SK-N-SH treated with all-trans-retinoic acid at 6 μM for 48 hours (cell line): ENCODE measurements around the gene MRPL51.
"Not testable (repeated sequence)": the region's sequence is repeated elsewhere in the genome, so short reads cannot be mapped to it uniquely, and the experiment has no call there.

Source experiments
- ATAC-seq: fragments of 200-7000 bp; cut with Tn5 transposase; 3 replicates; pipeline ENCODE4 v1.9.1; 2020; ENCODE audit warnings: mild to moderate bottlenecking, moderate library complexity
- BACH2 ChIP-seq: fragments of 250-450 bp; sonication (Bioruptor Pico); IDR thresholded peaks from 2 replicates; pipeline ENCODE4 v1.9.0; 2021; ENCODE audit warnings: mild to moderate bottlenecking, borderline replicate concordance
- CSDC2 ChIP-seq: fragments of 250-450 bp; sonication (Bioruptor Pico); IDR thresholded peaks from 2 replicates; pipeline ENCODE4 v1.5.0; 2020; ENCODE audit warnings: mild to moderate bottlenecking, moderate library complexity
- ESRRG ChIP-seq: fragments of 250-450 bp; sonication (Bioruptor Pico); IDR thresholded peaks from 2 replicates; pipeline ENCODE4 v1.6.1; 2021; ENCODE audit warnings: mild to moderate bottlenecking
- GLIS3 ChIP-seq: fragments of 250-450 bp; sonication (Bioruptor Pico); IDR thresholded peaks from 2 replicates; pipeline ENCODE4 v1.5.0; 2020; ENCODE audit warnings: mild to moderate bottlenecking, moderate library complexity
- ISL1 ChIP-seq: fragments of 250-450 bp; sonication (Bioruptor Pico); IDR thresholded peaks from 2 replicates; pipeline ENCODE4 v2.1.2; 2022; ENCODE audit warnings: mild to moderate bottlenecking, moderate library complexity
- OSR1 ChIP-seq: fragments of 250-450 bp; sonication (Bioruptor Pico); IDR thresholded peaks from 2 replicates; pipeline ENCODE4 v1.8.0; 2022; ENCODE audit warnings: moderate library complexity, mild to moderate bottlenecking, inconsistent platforms
- PPARA ChIP-seq: fragments of 250-450 bp; sonication (Bioruptor Pico); IDR thresholded peaks from 2 replicates; pipeline ENCODE4 v1.5.0; 2020; ENCODE audit warnings: mild to moderate bottlenecking, borderline replicate concordance
- RARB ChIP-seq: fragments of 250-450 bp; sonication (Bioruptor Pico); IDR thresholded peaks from 2 replicates; pipeline ENCODE4 v1.8.0; 2021; ENCODE audit warnings: mild to moderate bottlenecking, moderate library complexity
- TCF4 ChIP-seq: fragments of 250-450 bp; sonication (Bioruptor Pico); IDR thresholded peaks from 2 replicates; pipeline ENCODE4 v1.8.0; 2021; ENCODE audit warnings: mild to moderate bottlenecking, moderate library complexity, borderline replicate concordance
- TOX ChIP-seq: fragments of 250-450 bp; sonication (Bioruptor Pico); IDR thresholded peaks from 2 replicates; pipeline ENCODE4 v1.8.0; 2021; ENCODE audit warnings: mild to moderate bottlenecking, moderate library complexity, borderline replicate concordance
- ZC3H10 ChIP-seq: fragments of 250-450 bp; sonication (Bioruptor Pico); IDR thresholded peaks from 2 replicates; pipeline ENCODE4 v1.5.1; 2021; ENCODE audit warnings: mild to moderate bottlenecking, moderate library complexity
- ZFP3 ChIP-seq: fragments of 250-450 bp; sonication (Bioruptor Pico); IDR thresholded peaks from 2 replicates; pipeline ENCODE4 v1.5.0; 2020; ENCODE audit warnings: mild to moderate bottlenecking, moderate library complexity
- ZFP30 ChIP-seq: fragments of 450-650 bp; formaldehyde crosslinking; IDR thresholded peaks from 2 replicates; pipeline ENCODE4 v1.5.0; 2022; ENCODE audit warnings: mild to moderate bottlenecking, moderate library complexity
- ZNF565 ChIP-seq: fragments of 450-650 bp; formaldehyde crosslinking; conservative IDR thresholded peaks from 2 replicates; pipeline ENCODE4 v1.5.0; 2020; ENCODE audit warnings: low read depth, mild to moderate bottlenecking, moderate library complexity
- ZNF70 ChIP-seq: fragments of 450-650 bp; formaldehyde crosslinking; IDR thresholded peaks from 2 replicates; pipeline ENCODE4 v1.5.0; 2020; ENCODE audit warnings: mild to moderate bottlenecking, moderate library complexity
- ZNF8 ChIP-seq: fragments of 450-650 bp; formaldehyde crosslinking; IDR thresholded peaks from 2 replicates; pipeline ENCODE4 v1.5.0; 2020; ENCODE audit warnings: mild to moderate bottlenecking, moderate library complexity
- TF ChIP-seq, protein P1 (sequence below): fragments of 250-450 bp; sonication (Bioruptor Pico); IDR thresholded peaks from 2 replicates; pipeline ENCODE4 v1.5.1; 2021; ENCODE audit warnings: mild to moderate bottlenecking, moderate library complexity
- TF ChIP-seq, protein P2 (sequence below): fragments of 250-450 bp; sonication (Bioruptor Pico); IDR thresholded peaks from 2 replicates; pipeline ENCODE4 v1.8.0; 2021; ENCODE audit warnings: low read depth, mild to moderate bottlenecking, moderate library complexity, borderline replicate concordance
- TF ChIP-seq, protein P3 (sequence below): fragments of 250-450 bp; sonication (Bioruptor Pico); IDR thresholded peaks from 2 replicates; pipeline ENCODE4 v1.5.0; 2020; ENCODE audit warnings: mild to moderate bottlenecking, moderate library complexity
- TF ChIP-seq, protein P4 (sequence below): fragments of 250-450 bp; sonication (Bioruptor Pico); IDR thresholded peaks from 2 replicates; pipeline ENCODE4 v1.5.1; 2020; ENCODE audit warnings: low read depth, mild to moderate bottlenecking, moderate library complexity
- TF ChIP-seq, protein P5 (sequence below): fragments of 250-450 bp; sonication (Bioruptor Pico); IDR thresholded peaks from 2 replicates; pipeline ENCODE4 v1.8.0; 2020; ENCODE audit warnings: mild to moderate bottlenecking, moderate library complexity, borderline replicate concordance

The MRPL51 gene

DNA sequence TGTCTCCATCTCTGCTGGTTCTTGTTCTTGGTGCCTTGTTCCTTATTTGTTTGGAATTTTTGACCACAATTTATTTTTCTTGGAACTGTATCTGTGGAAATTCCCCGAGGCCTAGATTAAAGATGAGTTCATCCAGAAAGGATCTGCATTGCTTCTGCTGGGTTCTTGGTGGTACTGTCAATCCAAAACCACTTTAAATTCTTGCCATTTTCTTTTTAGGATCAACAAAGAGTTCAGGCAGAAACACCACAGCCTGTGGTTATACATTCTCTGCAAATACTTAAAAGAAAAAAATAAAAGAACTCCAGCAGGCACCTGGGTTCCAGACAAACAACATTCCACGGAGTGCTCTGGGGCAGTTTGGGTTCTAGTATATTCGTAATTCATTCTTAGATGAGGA is 16.6 kb downstream of the MRPL51 start:
- TF ChIP-seq ISL1 (CRISPR knock-in tag) (peak; percentile 73), ZFP30 (CRISPR knock-in tag) (no peak), ZC3H10 (CRISPR knock-in tag) (0 out of 2 replicates have a peak, but pooled peaks have one; percentile 41)
- TF ChIP-seq, all 23 proteins: peak for 2
- peak; percentile 56 for ATAC-seq

DNA sequence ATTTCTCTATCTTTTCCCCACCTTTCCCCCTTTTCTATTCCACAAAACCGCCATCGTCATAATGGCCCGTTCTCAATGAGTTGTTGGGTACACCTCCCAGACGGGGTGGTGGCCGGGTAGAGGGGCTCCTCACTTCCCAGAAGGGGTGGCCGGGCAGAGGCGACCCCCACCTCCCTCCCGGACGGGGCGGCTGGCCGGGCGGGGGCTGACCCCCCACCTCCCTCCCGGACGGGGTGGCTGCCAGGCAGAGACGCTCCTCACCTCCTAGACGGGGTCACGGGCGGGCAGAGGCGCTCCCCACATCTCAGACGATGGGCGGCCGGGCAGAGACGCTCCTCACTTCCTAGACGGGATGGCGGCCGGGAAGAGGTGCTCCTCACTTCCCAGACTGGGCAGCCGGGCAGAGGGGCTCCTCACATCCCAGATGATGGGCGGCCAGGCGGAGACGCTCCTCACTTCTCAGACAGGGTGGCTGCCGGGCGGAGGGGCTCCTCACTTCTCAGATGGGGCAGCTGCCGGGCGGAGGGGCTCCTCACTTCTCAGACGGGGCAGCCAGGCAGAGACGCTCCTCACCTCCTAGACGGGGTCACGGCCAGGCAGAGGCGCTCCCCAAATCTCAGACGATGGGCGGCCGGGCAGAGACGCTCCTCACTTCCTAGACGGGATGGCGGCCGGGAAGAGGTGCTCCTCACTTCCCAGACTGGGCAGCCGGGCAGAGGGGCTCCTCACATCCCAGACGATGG is 17.7 kb downstream of the MRPL51 start:
- ATAC-seq: not testable (repeated sequence)

DNA sequence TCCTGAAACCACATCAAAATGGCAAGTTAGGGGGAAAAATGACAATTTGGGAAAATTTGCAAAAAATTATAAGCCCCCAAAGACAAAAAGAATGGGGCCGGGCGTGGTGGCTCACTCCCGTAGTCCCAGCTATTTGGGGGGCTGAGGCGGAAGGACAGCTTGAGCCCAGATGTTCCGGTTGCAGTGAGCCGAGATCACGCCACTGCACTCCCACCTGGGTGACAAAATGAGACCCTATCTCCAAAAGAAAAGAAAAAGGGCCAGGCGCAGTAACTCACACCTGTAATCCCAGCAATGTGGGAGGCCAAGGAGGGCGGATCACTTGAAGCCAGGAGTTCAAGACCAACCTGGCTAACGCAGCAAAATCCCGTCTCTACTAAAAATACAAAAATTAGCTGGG is 20.6 kb downstream of the MRPL51 start:
- no peak for ATAC-seq
- TF ChIP-seq, protein P1, sequence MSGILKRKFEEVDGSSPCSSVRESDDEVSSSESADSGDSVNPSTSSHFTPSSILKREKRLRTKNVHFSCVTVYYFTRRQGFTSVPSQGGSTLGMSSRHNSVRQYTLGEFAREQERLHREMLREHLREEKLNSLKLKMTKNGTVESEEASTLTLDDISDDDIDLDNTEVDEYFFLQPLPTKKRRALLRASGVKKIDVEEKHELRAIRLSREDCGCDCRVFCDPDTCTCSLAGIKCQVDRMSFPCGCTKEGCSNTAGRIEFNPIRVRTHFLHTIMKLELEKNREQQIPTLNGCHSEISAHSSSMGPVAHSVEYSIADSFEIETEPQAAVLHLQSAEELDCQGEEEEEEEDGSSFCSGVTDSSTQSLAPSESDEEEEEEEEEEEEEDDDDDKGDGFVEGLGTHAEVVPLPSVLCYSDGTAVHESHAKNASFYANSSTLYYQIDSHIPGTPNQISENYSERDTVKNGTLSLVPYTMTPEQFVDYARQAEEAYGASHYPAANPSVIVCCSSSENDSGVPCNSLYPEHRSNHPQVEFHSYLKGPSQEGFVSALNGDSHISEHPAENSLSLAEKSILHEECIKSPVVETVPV (CRISPR knock-in tag): no peak
- no peak for TF ChIP-seq ZNF70 (CRISPR knock-in tag)
- no peak for TF ChIP-seq ZFP30 (CRISPR knock-in tag)
- TF ChIP-seq, protein P2, sequence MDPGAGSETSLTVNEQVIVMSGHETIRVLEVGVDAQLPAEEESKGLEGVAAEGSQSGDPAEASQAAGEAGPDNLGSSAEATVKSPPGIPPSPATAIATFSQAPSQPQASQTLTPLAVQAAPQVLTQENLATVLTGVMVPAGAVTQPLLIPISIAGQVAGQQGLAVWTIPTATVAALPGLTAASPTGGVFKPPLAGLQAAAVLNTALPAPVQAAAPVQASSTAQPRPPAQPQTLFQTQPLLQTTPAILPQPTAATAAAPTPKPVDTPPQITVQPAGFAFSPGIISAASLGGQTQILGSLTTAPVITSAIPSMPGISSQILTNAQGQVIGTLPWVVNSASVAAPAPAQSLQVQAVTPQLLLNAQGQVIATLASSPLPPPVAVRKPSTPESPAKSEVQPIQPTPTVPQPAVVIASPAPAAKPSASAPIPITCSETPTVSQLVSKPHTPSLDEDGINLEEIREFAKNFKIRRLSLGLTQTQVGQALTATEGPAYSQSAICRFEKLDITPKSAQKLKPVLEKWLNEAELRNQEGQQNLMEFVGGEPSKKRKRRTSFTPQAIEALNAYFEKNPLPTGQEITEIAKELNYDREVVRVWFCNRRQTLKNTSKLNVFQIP (CRISPR knock-in tag): no peak
- TF ChIP-seq ZNF8: no peak
- no peak for TF ChIP-seq OSR1 (CRISPR knock-in tag)
- TF ChIP-seq, protein P3, sequence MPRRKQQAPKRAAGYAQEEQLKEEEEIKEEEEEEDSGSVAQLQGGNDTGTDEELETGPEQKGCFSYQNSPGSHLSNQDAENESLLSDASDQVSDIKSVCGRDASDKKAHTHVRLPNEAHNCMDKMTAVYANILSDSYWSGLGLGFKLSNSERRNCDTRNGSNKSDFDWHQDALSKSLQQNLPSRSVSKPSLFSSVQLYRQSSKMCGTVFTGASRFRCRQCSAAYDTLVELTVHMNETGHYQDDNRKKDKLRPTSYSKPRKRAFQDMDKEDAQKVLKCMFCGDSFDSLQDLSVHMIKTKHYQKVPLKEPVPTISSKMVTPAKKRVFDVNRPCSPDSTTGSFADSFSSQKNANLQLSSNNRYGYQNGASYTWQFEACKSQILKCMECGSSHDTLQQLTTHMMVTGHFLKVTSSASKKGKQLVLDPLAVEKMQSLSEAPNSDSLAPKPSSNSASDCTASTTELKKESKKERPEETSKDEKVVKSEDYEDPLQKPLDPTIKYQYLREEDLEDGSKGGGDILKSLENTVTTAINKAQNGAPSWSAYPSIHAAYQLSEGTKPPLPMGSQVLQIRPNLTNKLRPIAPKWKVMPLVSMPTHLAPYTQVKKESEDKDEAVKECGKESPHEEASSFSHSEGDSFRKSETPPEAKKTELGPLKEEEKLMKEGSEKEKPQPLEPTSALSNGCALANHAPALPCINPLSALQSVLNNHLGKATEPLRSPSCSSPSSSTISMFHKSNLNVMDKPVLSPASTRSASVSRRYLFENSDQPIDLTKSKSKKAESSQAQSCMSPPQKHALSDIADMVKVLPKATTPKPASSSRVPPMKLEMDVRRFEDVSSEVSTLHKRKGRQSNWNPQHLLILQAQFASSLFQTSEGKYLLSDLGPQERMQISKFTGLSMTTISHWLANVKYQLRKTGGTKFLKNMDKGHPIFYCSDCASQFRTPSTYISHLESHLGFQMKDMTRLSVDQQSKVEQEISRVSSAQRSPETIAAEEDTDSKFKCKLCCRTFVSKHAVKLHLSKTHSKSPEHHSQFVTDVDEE (CRISPR knock-in tag): no peak
- TF ChIP-seq, protein P4, sequence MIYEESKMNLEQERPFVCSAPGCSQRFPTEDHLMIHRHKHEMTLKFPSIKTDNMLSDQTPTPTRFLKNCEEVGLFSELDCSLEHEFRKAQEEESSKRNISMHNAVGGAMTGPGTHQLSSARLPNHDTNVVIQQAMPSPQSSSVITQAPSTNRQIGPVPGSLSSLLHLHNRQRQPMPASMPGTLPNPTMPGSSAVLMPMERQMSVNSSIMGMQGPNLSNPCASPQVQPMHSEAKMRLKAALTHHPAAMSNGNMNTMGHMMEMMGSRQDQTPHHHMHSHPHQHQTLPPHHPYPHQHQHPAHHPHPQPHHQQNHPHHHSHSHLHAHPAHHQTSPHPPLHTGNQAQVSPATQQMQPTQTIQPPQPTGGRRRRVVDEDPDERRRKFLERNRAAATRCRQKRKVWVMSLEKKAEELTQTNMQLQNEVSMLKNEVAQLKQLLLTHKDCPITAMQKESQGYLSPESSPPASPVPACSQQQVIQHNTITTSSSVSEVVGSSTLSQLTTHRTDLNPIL (CRISPR knock-in tag): no peak
- no peak for TF ChIP-seq TCF4
- TF ChIP-seq, protein P5, sequence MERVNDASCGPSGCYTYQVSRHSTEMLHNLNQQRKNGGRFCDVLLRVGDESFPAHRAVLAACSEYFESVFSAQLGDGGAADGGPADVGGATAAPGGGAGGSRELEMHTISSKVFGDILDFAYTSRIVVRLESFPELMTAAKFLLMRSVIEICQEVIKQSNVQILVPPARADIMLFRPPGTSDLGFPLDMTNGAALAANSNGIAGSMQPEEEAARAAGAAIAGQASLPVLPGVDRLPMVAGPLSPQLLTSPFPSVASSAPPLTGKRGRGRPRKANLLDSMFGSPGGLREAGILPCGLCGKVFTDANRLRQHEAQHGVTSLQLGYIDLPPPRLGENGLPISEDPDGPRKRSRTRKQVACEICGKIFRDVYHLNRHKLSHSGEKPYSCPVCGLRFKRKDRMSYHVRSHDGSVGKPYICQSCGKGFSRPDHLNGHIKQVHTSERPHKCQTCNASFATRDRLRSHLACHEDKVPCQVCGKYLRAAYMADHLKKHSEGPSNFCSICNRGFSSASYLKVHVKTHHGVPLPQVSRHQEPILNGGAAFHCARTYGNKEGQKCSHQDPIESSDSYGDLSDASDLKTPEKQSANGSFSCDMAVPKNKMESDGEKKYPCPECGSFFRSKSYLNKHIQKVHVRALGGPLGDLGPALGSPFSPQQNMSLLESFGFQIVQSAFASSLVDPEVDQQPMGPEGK (CRISPR knock-in tag): no peak
- no peak for TF ChIP-seq TOX (CRISPR knock-in tag)
- no peak for TF ChIP-seq CSDC2 (CRISPR knock-in tag)
- TF ChIP-seq BACH2 (CRISPR knock-in tag): no peak
- TF ChIP-seq PPARA (CRISPR knock-in tag): no peak
- TF ChIP-seq GLIS3: no peak
- TF ChIP-seq RARB (CRISPR knock-in tag): no peak
- no peak for TF ChIP-seq ISL1 (CRISPR knock-in tag)
- no peak for TF ChIP-seq ESRRG (CRISPR knock-in tag)
- TF ChIP-seq ZFP3 (CRISPR knock-in tag): no peak
- TF ChIP-seq ZNF565: no peak
